Central memory CD8-positive, alpha-beta T cell (primary cell): ENCODE data around the gene FGF13.

ENCODE experiments used
- ATAC-seq: fragments of 150-1000 bp; cut with Tn5 transposase; replicated peaks from 2 replicates; pipeline ENCODE4 v1.10.0; 2022; ENCODE audit warnings: mild to moderate bottlenecking, moderate FRiP score, moderate number of reproducible peaks; ENCODE audit not compliant: poor library complexity, severe bottlenecking; ENCODE audit errors: extremely low read depth
- DNase-seq, 2 donors: peaks; one replicate each; pipeline ENCODE4 v3.0.0; 2021; ENCODE audit warnings: low spot score in 2 of 2
- H3K27ac Mint-ChIP-seq: one replicate; pipeline ENCODE4 v1.8.0; 2022; ENCODE audit warnings: low read depth, mild to moderate bottlenecking, moderate library complexity, mixed read lengths
- H3K27me3 Mint-ChIP-seq: one replicate; pipeline ENCODE4 v1.8.0; 2022; ENCODE audit warnings: mixed read lengths
- H3K36me3 Mint-ChIP-seq: one replicate; pipeline ENCODE4 v1.8.0; 2022; ENCODE audit warnings: mild to moderate bottlenecking, moderate library complexity, mixed read lengths; ENCODE audit not compliant: insufficient read depth
- H3K4me1 Mint-ChIP-seq: one replicate; pipeline ENCODE4 v1.8.0; 2022; ENCODE audit warnings: mixed read lengths
- H3K4me3 Mint-ChIP-seq: one replicate; pipeline ENCODE4 v1.8.0; 2022; ENCODE audit warnings: mild to moderate bottlenecking, moderate library complexity, mixed read lengths
- H3K9me3 Mint-ChIP-seq: one replicate; pipeline ENCODE4 v1.8.0; 2022; ENCODE audit warnings: mixed read lengths

Gene FGF13

DNA sequence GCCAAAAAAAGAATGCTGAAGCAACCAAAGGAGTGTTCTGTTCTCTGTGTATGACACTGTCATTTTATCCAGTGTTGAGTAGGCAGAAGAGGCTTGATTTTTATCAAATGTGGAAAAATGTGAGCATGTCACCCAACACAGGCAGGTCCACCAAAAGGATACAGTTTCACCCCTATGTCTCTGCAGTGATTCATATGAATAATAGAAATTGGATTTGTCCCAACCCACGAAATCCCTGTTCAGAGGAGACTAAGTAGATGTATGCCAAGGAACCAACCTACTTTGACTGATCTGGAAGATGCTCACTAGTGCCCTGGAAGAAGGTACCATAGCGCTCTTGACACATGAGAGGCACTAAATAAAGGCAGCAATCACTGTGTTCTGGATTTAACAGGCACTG is 72.5 kb downstream of the FGF13 start:
- Mint-ChIP-seq H3K27ac (no peak overlapping the region), H3K4me1 (no peaks in the 10 kb centered on the region), H3K27me3 (no peaks in the 10 kb centered on the region), H3K4me3 (no peak overlapping the region), H3K36me3 (no peaks in the 10 kb centered on the region), H3K9me3 (no peaks in the 10 kb centered on the region)
- ATAC-seq (no peak), DNase-seq (no peak)
